Activated naive CD8-positive, alpha-beta T cell treated with anti-CD3 and anti-CD28 coated beads, Interleukin-2, amount 50 U/mL, for 24 hours (primary cell): ENCODE measurements around the gene ADCY7.

Experiments
- ATAC-seq: fragments of 150-1000 bp; cut with Tn5 transposase; one replicate; pipeline ENCODE4 v1.10.0; 2021
- DNase-seq: peaks from one replicate; pipeline ENCODE4 v3.0.0; 2021
- H3K27ac Mint-ChIP-seq: one replicate; pipeline ENCODE4 v1.8.0; 2021; ENCODE audit warnings: mild to moderate bottlenecking, mixed read lengths
- H3K27me3 Mint-ChIP-seq: one replicate; pipeline ENCODE4 v1.8.0; 2021; ENCODE audit warnings: mixed read lengths
- H3K36me3 Mint-ChIP-seq: one replicate; pipeline ENCODE4 v1.8.0; 2021; ENCODE audit warnings: low read depth, mixed read lengths
- H3K4me1 Mint-ChIP-seq: one replicate; pipeline ENCODE4 v1.8.0; 2021; ENCODE audit warnings: mixed read lengths
- H3K4me3 Mint-ChIP-seq: one replicate; pipeline ENCODE4 v1.8.0; 2021; ENCODE audit warnings: mild to moderate bottlenecking, moderate library complexity, mixed read lengths
- H3K9me3 Mint-ChIP-seq: one replicate; pipeline ENCODE4 v1.8.0; 2021; ENCODE audit warnings: mixed read lengths

ADCY7 gene

GRCh38 chr16:50244504-50245416 lies 21.6 kb upstream of the ADCY7 start:
- no peaks in the 10 kb centered on the region for H3K9me3 Mint-ChIP-seq
- no peak for ATAC-seq
- H3K36me3 Mint-ChIP-seq, result no peaks in the 10 kb centered on the region
- H3K27ac Mint-ChIP-seq, result peak overlapping the region; percentile 81
- H3K4me3 Mint-ChIP-seq, result peak overlapping the region; percentile 78
- H3K27me3 Mint-ChIP-seq, result peaks cover 5% of the 10 kb centered on the region
- H3K4me1 Mint-ChIP-seq, result peaks cover 7% of the 10 kb centered on the region
- no peak for DNase-seq

DNA sequence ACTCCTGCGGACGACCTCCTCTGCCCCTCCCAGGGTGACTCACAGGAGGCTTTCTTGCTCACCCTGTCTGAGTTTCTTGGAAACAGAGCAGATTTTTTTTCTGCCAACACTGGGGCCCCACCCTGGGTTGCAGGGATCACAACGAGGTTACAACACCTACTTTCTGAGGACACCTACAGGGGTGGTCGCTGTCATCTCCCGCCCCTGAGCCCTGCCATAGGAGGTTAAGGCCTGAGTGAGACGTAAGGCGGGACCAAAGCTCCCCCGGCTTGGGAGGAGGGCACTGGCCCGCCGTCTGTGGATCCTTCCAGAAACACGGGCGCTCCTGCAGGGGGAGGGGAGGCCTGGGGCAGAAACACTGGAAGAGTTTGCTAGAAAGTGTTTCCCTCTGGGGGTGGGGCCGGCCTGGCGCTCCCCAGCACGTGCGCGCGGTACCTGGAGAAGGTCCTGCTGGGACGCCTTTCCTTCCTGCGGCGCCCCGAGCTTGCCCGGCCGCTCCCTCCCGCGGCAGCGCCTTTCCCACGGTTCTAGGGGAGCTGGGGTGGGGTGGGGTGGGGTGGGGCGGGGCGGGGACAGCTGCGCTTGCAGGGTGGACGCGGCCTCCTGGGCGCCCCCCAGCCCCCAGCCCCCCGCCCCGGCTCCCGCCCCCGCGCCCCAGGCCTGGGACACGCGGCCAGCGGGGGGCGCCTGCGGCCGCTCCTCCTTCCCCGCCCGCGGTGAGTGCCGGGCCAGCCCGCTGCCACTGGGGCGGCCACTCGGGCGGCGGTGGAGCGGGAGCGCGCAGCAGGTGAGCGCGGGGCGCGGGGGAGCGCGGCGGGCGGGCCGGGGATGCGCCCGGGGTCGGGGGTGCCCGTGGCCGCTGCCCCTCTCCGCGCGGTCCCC lies 20.7 kb upstream of the ADCY7 start:
- ATAC-seq (peak; percentile 89), DNase-seq (peak; percentile 66)

DNA sequence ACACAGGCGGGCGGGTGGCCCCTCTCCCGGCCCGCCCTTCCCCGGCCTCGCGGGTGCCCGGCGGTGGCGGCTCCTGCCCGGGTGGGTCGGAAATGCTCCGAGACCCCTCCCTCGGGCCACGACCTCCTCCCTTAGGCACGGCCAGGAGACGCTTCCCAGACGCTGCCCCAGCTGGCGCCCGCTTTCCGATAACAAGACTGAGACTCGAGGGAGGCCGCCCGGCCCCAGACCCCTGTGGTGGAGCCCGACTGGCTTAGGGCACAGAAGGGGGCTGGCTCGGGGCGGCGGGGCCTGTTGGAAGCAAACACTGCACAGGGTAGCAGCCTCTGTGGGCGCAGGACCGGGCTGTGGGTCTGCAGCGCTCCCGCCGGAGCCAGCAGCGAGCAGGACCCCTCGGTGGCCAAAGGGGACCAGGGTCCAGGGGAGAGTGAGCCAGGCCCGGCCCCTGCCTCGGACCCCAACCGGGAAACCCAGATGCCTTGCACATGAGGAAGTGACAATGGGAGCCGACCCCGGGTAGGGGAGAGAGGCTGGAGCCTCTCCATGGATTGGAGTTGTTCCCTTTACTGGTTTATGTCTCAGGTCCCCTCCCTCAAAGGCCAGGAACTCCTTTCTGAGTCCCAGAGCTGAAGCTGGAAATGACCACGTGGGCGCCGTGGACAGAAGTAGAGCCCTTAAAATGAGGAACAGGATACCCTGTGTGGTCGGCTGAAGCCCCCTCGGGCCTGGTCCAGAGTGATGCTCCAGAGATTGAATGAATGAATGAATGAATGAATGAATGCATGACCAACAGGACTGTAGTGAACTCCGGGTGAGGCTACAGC lies 19.8 kb upstream of the ADCY7 start:
- Mint-ChIP-seq H3K9me3 (no peaks in the 10 kb centered on the region), H3K36me3 (no peaks in the 10 kb centered on the region), H3K27me3 (peaks cover 5% of the 10 kb centered on the region), H3K4me1 (peaks cover 10% of the 10 kb centered on the region), H3K4me3 (peak overlapping the region; percentile 59), H3K27ac (peak overlapping the region; percentile 35)
- ATAC-seq, result peak; percentile 5
- no peak for DNase-seq

More for the DNA sequence above, 20.7 kb upstream of the ADCY7 start:
- Mint-ChIP-seq H3K4me3 (peak overlapping the region; percentile 78), H3K4me1 (peaks cover 7% of the 10 kb centered on the region), H3K9me3 (no peaks in the 10 kb centered on the region), H3K36me3 (no peaks in the 10 kb centered on the region), H3K27me3 (peaks cover 5% of the 10 kb centered on the region), H3K27ac (peak overlapping the region; percentile 81)

DNA sequence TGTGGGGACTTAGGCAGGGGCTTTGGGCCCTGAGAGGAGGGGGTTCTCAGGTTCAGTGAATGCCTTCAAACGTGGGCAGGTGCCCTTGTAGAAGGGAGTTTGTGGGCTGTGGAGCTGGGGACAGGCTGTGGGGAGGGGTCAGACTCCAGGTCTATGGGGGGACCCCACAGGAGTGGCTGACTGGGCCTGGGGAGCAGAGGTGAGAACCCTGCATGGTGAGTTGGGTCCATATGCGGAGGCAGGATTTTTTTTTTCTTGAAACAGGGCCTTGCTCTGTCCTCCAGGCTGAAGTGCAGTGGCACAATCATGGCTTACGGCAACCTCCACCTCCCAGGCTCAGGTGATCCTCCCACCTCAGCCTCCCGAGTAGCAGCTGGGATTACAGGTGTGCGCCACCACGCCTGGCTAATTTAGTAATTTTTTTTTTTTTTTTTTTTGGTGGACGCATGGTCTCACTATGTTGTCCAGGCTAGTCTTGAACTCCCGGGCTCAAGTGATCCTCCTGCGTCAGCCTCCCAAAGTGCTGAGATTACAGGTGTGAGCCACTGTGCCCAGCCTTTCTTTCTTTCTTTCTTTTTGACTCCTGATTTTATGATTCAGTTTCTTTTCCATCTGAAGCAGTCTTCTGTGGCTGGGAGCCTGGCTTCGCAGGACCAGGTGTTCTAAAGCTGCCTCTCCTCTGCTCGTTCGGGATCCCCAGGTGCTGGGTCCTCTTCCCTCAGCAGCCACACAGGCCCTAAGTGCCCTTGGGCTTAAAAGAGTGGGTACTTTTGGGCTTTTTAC lies 19.0 kb upstream of the ADCY7 start:
- no peak for DNase-seq
- peak overlapping the region; percentile 35 for H3K27ac Mint-ChIP-seq
- peaks cover 5% of the 10 kb centered on the region for H3K27me3 Mint-ChIP-seq
- peak overlapping the region; percentile 59 for H3K4me3 Mint-ChIP-seq
- H3K4me1 Mint-ChIP-seq, result peaks cover 10% of the 10 kb centered on the region
- no peaks in the 10 kb centered on the region for H3K36me3 Mint-ChIP-seq
- H3K9me3 Mint-ChIP-seq, result no peaks in the 10 kb centered on the region
- ATAC-seq, result no peak

DNA sequence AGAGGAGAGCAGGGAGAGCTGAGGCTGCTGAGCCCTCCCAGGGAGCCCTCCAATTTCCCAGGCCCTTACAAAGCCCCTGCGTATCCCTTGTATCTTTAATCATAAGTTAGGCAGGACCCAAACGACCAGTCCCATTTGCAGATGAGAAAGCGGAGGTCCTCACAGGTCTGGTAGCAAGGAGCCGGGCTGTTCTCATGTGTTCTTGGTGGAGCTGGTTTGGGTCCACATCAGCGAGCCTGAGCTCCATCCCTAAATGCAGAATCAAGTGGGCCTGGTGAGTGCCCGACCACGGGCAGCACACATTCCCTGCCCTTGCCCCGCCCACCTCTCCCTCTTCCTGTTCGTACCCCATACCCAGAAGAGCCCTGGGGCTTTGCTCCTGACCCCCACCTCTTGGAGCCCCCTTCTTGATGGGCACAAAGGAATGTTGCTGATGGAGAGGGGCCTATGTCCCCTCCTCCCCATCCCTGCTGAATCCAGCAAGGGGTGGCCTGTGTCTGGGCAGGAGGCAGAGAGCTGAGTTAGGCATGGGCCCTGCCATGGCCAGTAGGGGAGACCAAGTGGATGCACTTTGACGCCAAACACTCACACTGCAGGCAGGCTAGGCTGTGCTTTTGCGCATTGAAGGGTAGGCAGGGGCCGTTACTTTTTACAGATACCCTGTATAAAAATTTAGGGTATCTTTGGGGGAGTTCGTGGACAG lies 18.3 kb upstream of the ADCY7 start:
- peaks cover 4% of the 10 kb centered on the region for H3K27me3 Mint-ChIP-seq
- H3K4me3 Mint-ChIP-seq, result no peak overlapping the region
- H3K36me3 Mint-ChIP-seq, result no peaks in the 10 kb centered on the region
- H3K9me3 Mint-ChIP-seq, result no peaks in the 10 kb centered on the region
- DNase-seq (no peak), ATAC-seq (no peak)
- H3K27ac Mint-ChIP-seq, result no peak overlapping the region
- peaks cover 10% of the 10 kb centered on the region for H3K4me1 Mint-ChIP-seq

DNA sequence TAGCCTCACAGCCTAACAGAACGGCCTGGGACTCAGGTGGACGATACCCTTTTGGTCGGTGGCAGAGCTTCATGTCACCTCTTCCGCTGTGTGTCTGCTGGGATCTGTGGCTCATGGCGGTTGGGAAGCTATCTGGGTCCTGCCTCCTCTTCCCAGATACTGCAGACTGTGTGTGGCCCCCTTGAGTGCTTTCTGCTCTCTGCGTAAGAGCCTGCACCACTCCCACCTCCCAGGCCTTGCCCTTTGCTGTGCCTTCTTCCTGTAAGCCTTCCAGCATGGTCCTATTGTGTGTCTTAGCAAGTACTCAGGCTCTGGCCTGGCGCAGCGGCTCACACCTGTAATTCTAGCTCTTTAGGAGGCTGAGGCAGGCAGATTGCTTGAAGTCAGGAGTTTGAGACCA lies 17.5 kb upstream of the ADCY7 start:
- no peak overlapping the region for H3K4me3 Mint-ChIP-seq
- DNase-seq (no peak), ATAC-seq (no peak)
- H3K27ac Mint-ChIP-seq, result no peak overlapping the region
- H3K4me1 Mint-ChIP-seq, result peaks cover 10% of the 10 kb centered on the region
- H3K27me3 Mint-ChIP-seq, result peaks cover 4% of the 10 kb centered on the region
- no peaks in the 10 kb centered on the region for H3K36me3 Mint-ChIP-seq
- no peaks in the 10 kb centered on the region for H3K9me3 Mint-ChIP-seq

- H3K4me3 Mint-ChIP-seq, result no peak overlapping the region
- peaks cover 3% of the 10 kb centered on the region for H3K4me1 Mint-ChIP-seq
- no peaks in the 10 kb centered on the region for H3K36me3 Mint-ChIP-seq
- H3K9me3 Mint-ChIP-seq, result no peaks in the 10 kb centered on the region
- DNase-seq (no peak), ATAC-seq (peak; percentile 50)
- H3K27ac Mint-ChIP-seq, result no peak overlapping the region
- peaks cover 4% of the 10 kb centered on the region for H3K27me3 Mint-ChIP-seq
Measured at GRCh38 chr16:50251375-50252081, 14.8 kb upstream of the ADCY7 start.

DNA sequence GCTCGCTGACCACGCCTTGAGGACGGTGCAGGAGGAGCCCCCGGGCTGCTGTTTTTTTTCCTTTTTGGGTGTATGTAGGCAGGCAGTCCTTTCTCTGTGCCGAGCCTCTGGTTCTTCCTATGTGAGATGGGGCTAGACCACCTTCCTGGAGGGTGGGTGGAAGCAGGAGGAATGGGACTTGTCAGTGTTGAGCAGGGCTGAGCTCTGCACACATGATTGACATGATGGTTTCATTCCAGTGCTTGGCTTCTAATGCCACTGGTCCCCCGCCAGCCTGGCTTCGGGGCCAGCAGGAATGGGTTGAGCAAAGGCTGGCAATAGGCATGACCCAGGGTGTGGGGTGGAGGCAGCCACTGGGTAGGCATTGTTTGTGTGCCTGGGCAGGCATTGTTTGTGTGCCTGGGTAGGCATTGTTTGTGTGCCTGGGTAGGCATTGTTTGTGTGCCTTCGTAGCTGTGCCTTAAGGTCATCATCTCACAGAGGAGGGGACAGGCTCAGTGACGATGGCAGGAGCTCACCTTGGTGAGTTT lies 14.2 kb upstream of the ADCY7 start:
- Mint-ChIP-seq H3K4me1 (peaks cover 3% of the 10 kb centered on the region), H3K4me3 (no peak overlapping the region)
- ATAC-seq, result no peak

DNA sequence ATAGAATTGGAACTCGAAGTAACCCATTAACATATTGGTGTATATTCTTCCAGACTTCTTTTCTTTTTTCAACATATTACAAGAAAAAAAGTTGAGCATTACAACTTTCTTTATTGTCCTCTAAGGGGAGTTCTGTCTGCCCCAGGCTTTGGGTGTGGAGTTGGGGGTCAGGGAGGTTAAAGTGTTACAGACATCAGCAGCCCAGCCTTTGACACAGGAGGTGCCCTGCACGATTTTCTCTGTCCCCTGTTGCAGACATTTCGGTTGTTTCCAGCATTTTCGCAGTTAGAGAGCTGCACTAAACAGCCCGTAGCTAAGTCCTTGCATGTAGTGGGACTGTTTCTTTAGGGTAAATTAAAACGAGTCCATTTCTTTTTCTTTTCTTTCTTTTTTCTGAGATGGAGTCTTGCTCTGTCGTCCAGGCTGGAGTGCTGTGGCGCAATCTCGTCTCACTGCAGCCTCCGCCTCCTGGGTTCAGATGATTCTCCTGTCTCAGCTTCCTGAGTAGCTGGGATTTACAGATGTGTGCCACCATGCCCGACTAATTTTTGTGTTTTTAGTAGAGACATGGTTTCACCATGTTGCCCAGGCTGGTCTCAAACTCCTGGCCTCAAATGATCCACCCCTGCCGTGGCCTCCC lies 13.4 kb upstream of the ADCY7 start:
- no peaks in the 10 kb centered on the region for H3K36me3 Mint-ChIP-seq
- ATAC-seq, result no peak
- H3K4me1 Mint-ChIP-seq, result peaks cover 3% of the 10 kb centered on the region
- H3K4me3 Mint-ChIP-seq, result no peak overlapping the region
- no peaks in the 10 kb centered on the region for H3K9me3 Mint-ChIP-seq
- no peak overlapping the region for H3K27ac Mint-ChIP-seq
- no peak for DNase-seq
- no peaks in the 10 kb centered on the region for H3K27me3 Mint-ChIP-seq

More for the DNA sequence above, 14.2 kb upstream of the ADCY7 start:
- Mint-ChIP-seq H3K36me3 (no peaks in the 10 kb centered on the region), H3K27me3 (no peaks in the 10 kb centered on the region), H3K9me3 (no peaks in the 10 kb centered on the region), H3K27ac (no peak overlapping the region)
- DNase-seq, result no peak

GRCh38 chr16:50253514-50253910 lies 12.8 kb upstream of the ADCY7 start:
- DNase-seq (no peak), ATAC-seq (no peak)
- Mint-ChIP-seq H3K4me3 (no peak overlapping the region), H3K36me3 (no peaks in the 10 kb centered on the region), H3K27ac (no peak overlapping the region), H3K27me3 (no peaks in the 10 kb centered on the region), H3K9me3 (no peaks in the 10 kb centered on the region), H3K4me1 (peaks cover 3% of the 10 kb centered on the region)

GRCh38 chr16:50254072-50254471 lies 12.3 kb upstream of the ADCY7 start:
- H3K27ac Mint-ChIP-seq, result no peak overlapping the region
- no peaks in the 10 kb centered on the region for H3K36me3 Mint-ChIP-seq
- peaks cover 3% of the 10 kb centered on the region for H3K4me1 Mint-ChIP-seq
- ATAC-seq, result no peak
- H3K9me3 Mint-ChIP-seq, result no peaks in the 10 kb centered on the region
- DNase-seq, result no peak
- H3K27me3 Mint-ChIP-seq, result no peaks in the 10 kb centered on the region
- H3K4me3 Mint-ChIP-seq, result no peak overlapping the region

- ATAC-seq (no peak), DNase-seq (no peak)
- Mint-ChIP-seq H3K27ac (no peak overlapping the region), H3K27me3 (peaks cover under 1% of the 10 kb centered on the region), H3K36me3 (no peaks in the 10 kb centered on the region), H3K4me1 (peaks cover 15% of the 10 kb centered on the region), H3K9me3 (no peaks in the 10 kb centered on the region), H3K4me3 (no peak overlapping the region)
Measured at GRCh38 chr16:50255538-50255937, 10.8 kb upstream of the ADCY7 start.
